Iris pigment epithelial cell (primary cell): ENCODE measurements around the gene VEGFD.

Experiments used
- DNase-seq: peaks from one replicate; pipeline ENCODE4 v3.0.0-alpha.2; 2011; ENCODE audit warnings: low read depth

VEGFD gene, protein sequence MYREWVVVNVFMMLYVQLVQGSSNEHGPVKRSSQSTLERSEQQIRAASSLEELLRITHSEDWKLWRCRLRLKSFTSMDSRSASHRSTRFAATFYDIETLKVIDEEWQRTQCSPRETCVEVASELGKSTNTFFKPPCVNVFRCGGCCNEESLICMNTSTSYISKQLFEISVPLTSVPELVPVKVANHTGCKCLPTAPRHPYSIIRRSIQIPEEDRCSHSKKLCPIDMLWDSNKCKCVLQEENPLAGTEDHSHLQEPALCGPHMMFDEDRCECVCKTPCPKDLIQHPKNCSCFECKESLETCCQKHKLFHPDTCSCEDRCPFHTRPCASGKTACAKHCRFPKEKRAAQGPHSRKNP

DNA sequence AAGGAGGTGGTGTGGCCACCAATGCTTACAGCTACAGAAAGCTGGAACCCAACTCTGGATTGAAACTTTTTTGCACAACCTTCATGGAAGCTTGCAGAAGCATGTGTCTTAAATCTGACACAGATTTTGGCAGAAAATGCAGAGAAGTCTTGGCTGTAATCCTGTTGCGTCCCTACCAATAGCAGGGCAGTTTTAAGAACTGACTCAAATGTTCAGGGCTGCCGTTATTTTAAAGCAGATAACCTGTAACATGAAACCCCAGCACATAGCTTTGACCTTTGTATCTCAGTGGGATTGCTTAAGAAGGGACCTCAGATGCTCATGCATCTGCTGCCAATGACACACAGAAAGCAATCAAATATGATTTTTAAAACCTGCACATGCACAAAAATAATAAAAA, at the start of gene VEGFD:
TSS of gene VEGFD (minus strand) at position 110 of the 400 bp plus-strand sequence. CDS start 467 bp downstream, outside the sequence.
- DNase-seq: peak; percentile 82

DNA sequence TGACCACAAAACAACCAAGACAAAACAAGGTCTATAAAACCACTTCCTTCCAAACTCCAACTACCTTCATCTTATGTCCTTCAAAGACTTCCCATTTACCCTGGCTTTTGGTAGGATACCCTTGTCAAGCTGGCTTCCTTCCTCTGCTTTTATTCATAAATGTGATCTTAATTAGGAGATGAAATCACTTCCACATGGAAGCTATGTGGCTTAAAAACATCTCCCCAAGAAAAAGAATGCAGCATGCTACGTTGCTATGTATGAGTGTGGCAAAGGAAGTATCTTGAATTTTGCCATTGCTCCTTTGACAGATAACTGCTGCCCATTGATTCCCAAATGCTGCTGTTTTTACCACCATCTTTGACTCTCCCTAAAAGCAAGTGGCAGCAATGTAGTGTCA, 46.4 kb upstream of the VEGFD start:
- no peak for DNase-seq

DNA sequence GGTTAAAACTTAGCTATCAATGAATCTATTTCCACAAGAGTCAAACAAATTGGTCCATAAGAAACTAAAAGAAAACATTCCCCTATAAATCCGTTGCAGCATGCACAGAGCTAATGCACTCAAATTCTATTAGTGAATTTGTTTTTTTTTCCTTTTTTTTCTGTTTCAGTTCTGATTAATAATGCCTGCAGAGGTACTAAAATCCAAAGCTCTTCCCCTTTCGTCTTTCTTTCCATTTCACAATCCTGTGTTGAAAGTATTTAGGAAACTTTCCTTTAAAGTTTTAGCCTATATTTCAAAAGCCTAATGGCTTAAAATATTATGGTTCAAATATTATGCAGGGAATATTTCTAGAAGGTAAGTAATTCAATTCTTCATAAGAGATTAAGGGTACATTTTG, 45.9 kb upstream of the VEGFD start:
- no peak for DNase-seq

DNA sequence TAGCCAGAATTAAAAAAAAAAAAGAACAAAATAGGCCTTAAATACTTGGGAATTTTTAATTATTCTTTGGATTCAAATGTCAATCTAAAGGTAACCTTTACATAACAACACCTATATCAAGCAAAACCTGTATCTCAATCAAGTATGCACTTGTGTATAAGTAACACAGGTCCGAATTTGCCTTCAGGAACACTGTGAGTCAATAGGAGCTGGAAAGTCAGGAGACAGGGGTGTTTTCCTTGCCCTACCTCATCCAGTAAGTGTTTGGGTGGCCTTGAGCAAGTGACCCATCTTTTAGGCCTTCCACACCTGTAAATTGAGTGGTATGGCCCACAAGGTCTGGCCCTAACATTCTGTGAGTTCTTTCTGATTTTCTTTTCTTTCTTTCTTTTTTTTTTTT, 40.8 kb upstream of the VEGFD start:
- DNase-seq: no peak

DNA sequence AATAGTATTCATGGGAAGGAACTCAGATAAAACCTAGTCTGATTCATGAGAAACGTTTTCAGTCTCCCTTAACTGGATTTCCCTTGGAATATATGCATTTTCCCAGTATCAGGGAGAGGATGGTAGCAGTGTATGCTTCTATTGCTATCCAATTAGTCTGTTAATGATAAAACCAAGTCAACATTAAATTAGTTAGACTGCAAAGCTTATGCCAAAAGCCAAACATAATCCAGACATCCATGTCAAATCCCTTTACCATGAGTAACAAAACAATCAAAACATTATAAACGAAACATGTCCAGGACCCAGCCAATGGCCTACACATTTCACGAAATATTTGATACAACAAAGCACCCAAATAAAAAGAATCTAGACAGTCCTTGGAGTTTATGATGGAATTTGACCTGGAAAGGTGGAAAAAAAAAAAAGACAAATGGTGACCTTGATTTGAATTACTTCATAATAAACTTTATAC, 34.5 kb upstream of the VEGFD start:
- no peak for DNase-seq

DNA sequence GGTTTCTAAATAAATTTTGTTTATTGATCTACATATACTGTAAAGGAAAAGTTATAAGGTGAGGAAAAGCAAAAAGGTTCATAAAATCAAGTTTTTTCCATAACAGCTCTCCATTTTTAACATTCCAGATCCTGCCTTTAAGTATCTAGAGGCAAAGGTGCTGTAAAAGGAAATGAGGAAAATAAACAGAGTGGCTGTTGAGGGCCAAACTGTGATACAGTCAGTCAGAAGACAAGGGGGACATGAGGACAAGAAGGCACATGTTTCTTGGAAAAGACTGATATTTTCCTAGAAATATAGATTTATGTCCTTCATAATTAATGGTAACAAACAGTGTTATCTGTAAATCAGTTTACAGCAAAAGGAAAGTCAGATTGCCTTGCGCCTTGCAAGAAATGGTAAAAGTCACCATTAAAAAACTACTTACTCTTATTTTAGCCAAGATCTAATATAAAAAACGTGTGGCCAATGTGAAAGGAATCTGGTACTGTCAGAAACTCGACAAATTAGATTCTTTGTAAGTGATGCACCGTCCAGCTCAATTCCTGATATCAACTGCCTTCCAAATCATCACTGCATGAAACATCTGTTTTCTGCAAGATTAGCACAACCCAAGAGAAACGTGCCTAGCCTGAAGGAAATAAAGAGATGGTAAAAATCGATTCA, 34.0 kb upstream of the VEGFD start:
- DNase-seq: peak; percentile 22

DNA sequence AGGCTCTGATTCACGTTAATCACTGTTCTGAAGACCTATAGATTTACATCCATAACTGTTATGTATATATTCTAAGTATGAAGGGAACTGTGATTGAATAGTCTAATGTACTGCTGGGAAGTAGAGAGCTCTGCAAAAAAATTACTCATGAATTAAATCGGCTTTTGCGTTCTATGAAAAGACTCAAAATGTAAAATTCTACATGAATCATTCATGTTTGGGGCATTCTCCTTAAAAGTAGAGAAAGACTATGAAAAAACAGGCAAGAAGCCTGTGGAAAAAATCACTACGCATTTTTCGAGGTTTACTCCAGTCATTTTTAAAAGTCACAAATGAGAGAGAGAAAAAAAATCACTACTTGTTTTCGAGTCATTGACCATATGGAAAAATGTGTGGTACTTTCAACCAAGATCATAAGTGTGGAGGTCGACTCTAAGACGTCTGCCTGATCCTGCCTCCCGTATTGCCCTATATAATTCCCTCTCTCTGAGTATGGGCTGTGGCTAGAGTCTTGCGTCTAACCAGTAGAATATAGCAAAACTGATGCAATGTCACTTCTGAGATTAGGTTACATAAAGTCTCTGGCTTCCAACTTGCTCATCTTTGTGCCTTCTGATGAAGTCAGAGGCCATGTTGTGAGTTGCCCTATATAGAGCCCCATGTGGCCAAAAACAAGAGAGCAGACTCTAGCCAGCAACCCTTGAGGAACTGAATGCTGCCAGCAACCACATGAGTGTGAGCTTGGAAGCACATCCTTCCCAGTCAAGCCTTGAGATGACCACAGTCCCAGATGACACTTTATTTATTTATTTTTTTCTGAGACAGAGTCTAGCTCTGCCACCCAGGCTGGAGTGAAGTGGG, 32.1 kb upstream of the VEGFD start:
- DNase-seq: no peak

DNA sequence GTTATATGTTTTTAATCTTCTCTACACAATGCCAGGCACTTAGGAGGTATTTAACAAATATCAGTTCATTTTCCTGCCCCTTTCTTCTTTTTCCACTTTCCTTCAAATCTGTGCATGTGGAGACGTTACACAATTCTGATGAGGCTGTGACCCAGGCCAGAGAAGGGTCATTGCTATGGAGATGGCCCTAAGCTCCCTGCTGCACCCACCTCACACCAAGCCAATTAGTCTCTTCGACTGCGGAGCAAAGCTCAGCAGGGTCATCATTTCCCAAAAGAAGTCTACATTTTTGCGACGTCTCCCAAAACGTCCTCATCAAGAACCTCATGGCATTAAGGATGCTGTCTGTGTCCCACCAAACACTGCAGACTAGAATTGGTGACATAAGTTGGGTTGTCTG, 28.9 kb upstream of the VEGFD start:
- no peak for DNase-seq

DNA sequence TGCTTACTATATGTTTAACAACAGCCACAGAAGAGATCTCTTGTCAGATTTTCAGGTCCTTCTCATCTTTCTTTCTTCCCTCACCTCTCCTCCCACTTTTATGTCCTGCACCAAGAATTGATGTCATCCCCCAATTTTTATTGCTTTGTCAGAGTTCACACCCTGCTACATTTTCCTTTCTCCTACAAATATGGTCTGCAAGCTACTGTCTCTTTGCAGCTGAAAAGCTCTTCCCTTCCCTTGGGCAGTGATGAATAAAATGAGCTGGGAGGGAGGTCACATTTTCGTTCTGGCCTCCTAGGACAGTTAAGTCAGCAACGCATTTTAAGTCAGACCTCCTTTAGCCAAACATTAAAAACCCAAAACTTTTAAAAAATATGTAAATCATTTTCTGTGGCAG, 26.7 kb upstream of the VEGFD start:
- DNase-seq: no peak

DNA sequence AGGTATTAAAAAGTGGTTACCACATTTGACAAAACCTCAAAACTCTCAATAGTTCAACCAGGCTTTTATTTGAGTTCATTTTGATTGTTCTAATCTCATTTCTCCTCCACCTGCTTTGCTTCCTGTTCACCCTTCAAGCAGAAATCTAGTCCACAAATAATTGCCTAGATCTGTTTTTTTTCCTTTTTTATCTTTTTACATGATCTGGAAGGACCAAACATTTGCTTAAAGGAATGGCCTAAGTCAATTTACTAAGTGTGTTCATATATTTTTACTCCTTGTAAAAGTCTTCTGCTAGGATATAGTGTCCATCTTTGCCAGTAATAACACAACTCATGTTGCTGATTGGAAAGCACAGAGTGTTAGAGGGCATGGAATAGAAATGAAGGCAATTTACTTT, 26.2 kb upstream of the VEGFD start:
- no peak for DNase-seq

DNA sequence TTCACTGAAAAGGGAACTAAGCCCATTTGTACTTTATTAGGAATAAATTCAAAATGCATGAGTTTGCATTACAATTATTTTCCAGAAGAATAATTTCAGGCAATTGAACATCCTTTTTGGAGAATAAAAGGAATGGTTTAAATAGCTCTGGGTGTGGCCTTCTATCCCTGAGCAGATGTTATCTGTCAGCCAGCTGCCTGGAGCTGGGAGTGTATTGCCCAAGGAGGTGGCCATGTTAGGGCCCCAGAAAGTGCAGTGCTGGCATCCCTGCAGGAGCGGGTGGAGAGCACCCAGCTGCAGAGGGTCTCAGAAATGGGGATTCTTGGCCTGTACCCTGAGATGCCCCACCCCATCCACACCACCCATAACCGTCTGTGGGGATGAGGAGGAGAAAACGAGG, 21.6 kb upstream of the VEGFD start:
- DNase-seq: no peak

DNA sequence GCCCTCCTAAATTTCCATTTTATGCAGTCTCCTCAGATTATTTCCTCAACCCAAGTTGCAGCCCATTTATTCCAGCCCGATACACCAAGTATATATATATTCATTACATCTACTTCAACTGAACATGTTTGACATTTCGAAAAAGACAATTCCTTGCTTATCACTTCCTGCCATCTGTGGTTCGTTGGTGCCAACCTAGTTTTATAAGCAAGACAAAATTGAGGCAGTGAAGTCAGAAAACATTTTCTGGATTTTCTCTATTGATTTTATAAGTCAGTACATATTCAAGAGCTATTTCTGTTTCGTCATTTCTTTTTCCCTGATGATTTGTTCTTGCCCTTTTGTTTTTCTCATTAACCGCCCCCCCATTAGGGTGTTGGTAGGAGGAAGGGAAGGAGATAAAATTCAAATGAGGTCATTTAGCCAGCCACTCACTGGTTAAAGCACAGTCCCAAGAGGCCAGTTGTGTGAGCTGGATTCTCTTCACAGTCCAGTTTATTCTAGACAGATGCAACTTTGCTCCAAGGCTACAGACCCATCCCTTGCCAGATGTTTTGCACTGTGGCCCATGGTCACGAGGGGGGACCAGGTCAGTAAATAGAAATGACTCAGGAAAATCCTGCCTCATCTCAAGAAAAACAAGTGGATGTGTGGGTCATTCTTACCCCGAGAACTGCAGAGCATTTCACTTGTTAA, 20.3 kb upstream of the VEGFD start:
- peak; percentile 18 for DNase-seq

DNA sequence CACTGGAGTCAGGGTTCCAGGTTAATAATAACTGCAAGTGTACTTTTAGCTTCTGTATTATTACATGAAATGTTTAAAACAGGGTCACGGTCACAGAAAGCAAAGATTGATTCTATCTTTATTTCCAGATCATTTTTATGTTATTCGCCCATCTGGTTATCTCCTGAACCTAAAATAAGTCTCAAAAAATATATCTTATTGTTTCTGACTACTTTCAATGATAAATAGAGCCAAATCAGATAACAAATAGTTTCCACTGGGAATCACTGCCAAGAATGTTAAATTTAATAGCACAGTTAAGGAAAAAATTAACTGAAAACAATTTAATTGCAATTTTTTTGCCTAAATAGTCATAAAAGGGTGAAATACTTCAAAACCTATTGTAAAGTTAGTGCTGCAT, 17.2 kb upstream of the VEGFD start:
- DNase-seq: no peak

DNA sequence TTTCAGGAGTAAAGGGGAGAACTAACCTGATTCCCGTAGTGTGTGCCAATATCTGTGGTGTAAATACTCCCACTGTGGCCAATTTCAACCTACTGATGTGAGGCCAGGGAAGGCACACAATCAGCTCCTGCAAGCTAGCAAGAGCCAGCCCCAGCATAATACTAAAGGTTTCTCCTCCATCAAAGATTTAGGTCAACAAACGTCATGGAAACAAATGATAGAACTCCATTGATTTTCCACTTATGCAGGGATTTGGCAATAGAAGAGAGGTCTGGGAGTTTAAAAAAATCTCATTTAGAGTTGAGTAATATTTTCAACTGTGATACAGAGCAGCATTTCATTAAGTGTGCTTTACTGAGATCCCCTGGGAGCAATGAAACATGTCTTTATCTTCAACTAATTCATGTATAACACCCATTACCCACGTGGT, 15.8 kb upstream of the VEGFD start:
- DNase-seq: no peak

DNA sequence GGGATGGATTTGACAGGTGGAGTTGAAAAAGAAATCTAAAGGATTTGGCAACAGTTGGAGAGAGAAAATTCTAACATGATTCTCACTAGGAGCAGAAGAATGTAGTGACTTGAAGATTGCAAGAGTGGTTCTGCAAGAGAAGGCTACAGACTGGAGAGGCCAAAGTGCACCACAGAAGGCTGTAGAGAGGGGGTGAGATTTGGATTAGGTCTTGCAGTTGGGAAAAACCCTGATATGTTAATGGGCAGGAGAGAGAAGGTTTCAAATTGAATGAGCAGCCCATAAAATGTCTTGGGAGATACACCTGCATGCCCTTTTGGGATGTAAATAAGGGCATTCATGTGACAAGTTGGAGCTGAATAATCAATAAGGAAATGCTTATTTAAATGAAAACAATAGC, 14.7 kb upstream of the VEGFD start:
- DNase-seq: no peak

DNA sequence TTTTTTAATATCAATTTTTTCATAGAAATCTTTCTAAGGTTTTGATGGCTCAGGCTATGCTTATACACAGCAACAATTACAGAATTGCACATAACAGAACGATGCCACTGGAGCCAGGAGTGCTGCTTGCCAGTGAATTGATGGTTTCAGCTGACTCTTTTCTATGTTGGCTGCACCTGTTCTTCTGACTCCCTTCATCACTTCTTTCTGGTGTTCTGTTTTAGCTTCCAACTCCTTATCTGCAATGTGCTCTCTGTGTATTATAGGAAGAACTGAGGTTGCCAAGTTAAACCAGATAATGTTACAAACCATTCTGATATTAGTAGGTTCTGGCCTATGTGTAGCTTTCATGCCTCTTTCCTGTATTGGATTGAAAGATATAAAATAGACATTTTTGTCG, 11.6 kb upstream of the VEGFD start:
- no peak for DNase-seq

DNA sequence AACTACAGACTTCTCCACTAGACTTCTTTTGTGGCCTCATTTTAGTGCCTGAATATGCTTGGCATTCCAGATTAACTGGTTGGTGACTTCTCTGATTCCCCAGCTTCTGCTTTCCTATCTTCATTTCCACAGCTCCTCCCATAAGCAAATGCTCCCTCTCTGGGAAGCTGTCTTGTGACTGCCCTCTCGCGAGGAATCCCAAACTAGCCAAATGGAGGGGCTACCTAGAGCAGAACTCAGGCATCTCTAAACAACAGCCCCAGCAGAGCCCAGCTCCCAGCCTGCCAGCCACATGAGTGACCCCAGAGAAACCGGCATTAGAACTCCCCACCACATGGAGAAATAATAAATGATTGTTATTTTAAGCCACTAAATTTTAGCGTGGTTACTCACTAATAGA, 7.6 kb upstream of the VEGFD start:
- DNase-seq: no peak

DNA sequence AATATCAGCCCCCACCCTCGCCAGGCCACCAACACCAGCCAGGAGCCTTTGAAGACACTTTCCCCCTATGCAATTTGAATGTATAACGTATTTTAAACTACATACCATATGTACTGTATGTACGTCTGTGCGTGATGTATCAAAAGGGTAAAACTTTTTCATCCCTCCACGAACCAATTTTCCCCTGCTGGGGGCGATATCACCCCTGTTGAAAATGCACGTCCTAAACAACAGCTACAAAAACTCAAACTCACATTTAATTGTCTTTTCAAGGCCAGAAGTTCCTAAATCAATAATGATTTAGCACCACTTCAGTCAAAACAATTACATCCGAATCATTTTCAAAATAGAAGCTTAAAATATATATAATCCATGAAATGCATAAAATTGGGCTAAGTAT, 1.4 kb downstream of the VEGFD start:
- no peak for DNase-seq

DNA sequence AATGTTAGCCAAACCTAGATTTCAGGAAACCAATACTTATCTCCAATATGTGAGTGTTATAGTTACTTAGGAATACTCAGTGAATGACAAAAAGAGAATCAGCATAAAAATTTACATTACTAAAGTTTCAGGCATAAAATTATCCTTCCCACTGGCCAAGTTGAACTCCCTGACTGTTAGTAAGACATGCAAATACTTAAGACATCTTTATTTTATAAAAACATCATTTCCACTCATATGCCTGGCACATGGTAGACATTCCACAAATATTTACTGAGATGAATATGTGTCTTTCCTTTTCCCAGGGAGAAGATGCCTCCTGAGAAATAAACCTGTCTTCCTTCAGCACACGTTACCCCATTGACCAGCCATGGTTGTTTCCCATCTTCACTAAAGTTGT, 7.3 kb downstream of the VEGFD start:
- no peak for DNase-seq

DNA sequence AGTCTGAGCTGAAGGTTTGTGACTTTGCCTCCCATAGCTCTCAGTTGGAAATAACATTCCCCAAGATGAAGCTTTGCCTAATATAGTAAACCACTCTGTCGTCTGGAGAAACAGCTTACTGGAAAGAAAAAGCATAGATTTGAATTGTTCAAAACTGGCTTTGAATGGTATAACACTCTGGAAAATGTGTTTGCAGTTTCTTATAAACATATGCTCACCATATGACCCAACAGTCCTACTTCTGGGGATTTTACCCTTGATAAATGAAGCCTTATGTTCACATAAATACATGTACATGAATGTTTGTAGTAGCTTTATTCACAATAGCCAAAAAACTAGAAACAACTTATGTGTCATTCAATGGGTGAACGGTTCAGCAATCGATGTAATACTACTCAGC, 10.2 kb downstream of the VEGFD start:
- DNase-seq: no peak

DNA sequence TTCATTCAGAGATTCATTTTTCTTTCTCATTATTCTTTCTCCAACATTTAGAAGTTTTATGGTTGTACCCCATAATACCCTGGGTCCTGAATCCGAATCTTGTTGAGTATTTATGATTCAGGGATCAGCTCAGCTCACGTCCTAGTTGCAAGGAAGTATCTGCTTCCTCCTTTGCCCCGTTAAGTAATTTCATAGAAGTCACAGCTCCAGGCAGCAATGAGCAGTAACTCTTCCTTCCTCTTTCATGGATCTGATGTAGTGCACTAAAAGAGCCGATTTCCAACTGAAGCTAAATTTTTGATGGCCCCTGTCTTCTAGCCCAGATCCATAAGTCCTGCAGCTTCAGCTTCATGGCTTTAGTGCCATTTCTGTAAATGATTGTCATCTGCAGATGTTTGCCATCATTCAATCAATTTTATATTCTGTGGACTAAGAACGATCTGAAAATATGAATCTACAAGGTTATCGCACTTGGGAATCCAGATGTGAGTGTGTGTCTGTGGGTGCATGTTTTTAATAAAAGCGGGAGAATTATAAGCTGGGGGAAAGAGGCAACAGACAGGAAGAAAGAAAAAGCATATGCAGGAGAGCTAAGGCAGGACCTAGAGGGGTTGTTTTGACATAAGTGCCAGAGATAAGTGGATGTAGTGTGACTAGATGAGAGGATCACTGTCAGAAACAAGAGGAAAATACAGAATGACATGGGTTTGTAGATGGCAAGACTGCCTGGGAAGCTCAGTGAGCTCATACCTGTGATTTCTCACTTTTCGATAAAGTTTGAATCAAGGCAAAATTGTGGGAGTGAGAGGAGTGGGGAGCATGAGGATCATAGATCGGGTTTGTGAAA, 17.5 kb downstream of the VEGFD start:
- DNase-seq: no peak
